ENCODE measurements around the gene LRRC8B.

LRRC8B gene

DNA sequence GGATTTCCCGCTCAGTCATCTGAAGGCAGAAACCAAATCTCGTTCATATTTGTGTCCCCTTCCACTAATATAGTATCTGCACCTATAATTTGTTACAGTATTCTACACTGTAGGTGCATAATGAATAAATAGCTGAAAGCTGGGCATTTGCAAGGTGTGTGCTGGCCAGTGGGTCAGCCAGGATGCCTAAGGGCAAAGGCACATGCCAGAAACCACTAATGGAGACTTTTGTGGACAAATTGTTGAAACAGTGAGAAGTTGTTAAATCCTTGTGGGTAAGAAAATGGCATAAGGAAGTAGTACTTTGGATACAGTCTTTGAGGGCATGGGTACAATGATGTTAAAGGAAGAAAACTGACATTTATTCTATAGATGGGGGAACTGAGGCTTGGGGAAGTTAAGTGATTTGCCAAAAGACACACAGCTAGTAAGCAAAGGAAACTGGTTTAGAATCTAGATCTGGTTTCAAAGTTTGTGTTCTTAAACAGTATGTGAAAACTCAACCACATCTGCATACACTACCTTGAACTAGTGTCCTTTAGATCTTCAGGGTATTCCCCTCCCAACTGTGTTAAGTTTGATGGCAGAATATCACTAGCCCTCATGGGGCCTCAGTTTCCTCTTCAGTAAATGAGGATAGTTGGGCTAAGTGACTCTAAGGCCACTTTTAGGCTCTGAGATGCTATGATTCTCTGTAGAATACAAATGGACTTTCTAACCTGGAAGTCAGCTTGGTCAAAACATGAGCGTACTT lies 81.8 kb downstream of the LRRC8B start:
- H3K9me3 ChIP-seq (ENCODE audit: insufficient read depth, low read length, severe bottlenecking), result no peaks in the 10 kb centered on the region
- DNase-seq (no peak), ATAC-seq (ENCODE audit: insufficient read depth, low read depth) (no peak)
- no peaks in the 10 kb centered on the region for H3K27me3 ChIP-seq (ENCODE audit: insufficient read depth, low read length, poor library complexity)
- no peak overlapping the region for H3K27ac ChIP-seq (ENCODE audit: low read length)
- H3K79me2 ChIP-seq (ENCODE audit: insufficient read depth, low read length), result no peaks in the 10 kb centered on the region
- no peak overlapping the region for H3K4me3 ChIP-seq (ENCODE audit: low read depth in 1 of 2, low read length in 2 of 2)
- TF ChIP-seq EZH2 (IDR thresholded peaks at IDR 0.05; ENCODE audit: borderline replicate concordance, low read depth, low read length, severe bottlenecking), result no peak
- TF ChIP-seq, protein P1, sequence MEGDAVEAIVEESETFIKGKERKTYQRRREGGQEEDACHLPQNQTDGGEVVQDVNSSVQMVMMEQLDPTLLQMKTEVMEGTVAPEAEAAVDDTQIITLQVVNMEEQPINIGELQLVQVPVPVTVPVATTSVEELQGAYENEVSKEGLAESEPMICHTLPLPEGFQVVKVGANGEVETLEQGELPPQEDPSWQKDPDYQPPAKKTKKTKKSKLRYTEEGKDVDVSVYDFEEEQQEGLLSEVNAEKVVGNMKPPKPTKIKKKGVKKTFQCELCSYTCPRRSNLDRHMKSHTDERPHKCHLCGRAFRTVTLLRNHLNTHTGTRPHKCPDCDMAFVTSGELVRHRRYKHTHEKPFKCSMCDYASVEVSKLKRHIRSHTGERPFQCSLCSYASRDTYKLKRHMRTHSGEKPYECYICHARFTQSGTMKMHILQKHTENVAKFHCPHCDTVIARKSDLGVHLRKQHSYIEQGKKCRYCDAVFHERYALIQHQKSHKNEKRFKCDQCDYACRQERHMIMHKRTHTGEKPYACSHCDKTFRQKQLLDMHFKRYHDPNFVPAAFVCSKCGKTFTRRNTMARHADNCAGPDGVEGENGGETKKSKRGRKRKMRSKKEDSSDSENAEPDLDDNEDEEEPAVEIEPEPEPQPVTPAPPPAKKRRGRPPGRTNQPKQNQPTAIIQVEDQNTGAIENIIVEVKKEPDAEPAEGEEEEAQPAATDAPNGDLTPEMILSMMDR (IDR thresholded peaks at IDR 0.05; ENCODE audit: borderline replicate concordance, extremely low read depth, low read length, poor library complexity, severe bottlenecking), result no peak
- no peak overlapping the region for H3K9ac ChIP-seq (ENCODE audit: low read depth, low read length)
- H3K4me2 ChIP-seq (ENCODE audit: insufficient read depth, low read length), result no peak overlapping the region
- no peaks in the 10 kb centered on the region for H4K20me1 ChIP-seq (ENCODE audit: insufficient read depth, low read length)
- H3K4me1 ChIP-seq (ENCODE audit: insufficient read depth, low read length), result peaks cover 16% of the 10 kb centered on the region
- no peak overlapping the region for H2AFZ ChIP-seq (ENCODE audit: low read depth, low read length)
- H3K36me3 ChIP-seq (ENCODE audit: insufficient read depth, low read length), result no peaks in the 10 kb centered on the region

DNA sequence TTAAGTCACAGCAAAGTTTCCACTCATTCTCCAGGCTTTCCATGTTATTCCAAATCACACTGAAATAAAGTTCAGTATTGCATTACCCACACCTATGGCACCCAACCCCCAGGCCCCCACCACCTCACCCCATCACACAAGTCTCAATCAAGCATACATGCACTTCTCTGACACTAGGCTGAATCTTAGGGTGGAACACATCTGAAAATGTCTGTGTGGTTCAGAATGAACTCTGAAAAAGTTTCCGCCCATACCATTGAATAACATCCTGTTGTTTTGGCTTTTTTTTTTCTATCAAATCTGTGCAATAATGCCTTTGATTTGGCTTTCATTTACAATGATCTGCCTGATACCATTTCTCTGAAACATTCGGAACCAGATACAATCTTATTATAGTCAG lies 82.5 kb downstream of the LRRC8B start:
- H2AFZ ChIP-seq (ENCODE audit: low read depth, low read length), result no peak overlapping the region
- no peak for TF ChIP-seq EZH2 (IDR thresholded peaks at IDR 0.05; ENCODE audit: borderline replicate concordance, low read depth, low read length, severe bottlenecking)
- TF ChIP-seq, protein P1 (IDR thresholded peaks at IDR 0.05; ENCODE audit: borderline replicate concordance, extremely low read depth, low read length, poor library complexity, severe bottlenecking), result no peak

DNA sequence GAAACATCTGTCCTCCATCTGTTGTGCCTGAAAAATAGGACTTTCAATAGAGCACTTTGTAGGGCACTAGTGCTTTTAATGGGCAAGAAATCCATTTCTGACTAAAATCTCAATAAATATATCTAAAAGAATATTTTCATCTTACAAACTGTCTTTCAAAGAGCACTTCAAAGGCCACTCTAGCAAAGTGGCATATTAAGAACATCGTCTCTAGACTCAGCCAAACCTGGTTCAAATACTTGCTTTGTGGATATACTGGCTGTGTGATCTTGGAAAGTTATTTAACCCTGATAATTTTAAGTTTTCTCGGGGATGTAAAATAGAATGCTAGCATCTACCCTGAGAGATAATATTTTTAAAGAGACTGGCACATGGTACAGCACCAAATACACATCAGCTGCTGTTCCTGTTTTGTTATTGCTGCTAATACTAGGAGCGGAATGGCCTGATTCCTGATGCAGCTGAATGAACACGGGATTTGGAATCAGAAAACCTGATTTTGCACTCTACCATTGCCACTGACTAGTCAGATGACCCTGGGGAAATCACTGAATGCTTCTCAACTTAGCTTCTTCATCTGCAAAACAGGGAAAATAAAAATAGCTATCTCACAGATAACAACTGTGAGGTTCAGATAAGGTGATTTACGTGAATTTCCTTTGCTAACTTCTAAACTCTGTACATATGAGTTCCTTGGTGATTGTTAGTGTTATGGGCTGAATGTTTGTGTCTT lies 83.1 kb downstream of the LRRC8B start:
- H3K4me3 ChIP-seq (ENCODE audit: low read depth in 1 of 2, low read length in 2 of 2), result no peak overlapping the region
- no peak overlapping the region for H3K4me2 ChIP-seq (ENCODE audit: insufficient read depth, low read length)
- no peaks in the 10 kb centered on the region for H3K27me3 ChIP-seq (ENCODE audit: insufficient read depth, low read length, poor library complexity)
- no peaks in the 10 kb centered on the region for H3K9me3 ChIP-seq (ENCODE audit: insufficient read depth, low read length, severe bottlenecking)
- H4K20me1 ChIP-seq (ENCODE audit: insufficient read depth, low read length), result no peaks in the 10 kb centered on the region
- H2AFZ ChIP-seq (ENCODE audit: low read depth, low read length), result no peak overlapping the region
- TF ChIP-seq, protein P1 (IDR thresholded peaks at IDR 0.05; ENCODE audit: borderline replicate concordance, extremely low read depth, low read length, poor library complexity, severe bottlenecking), result no peak
- no peak for TF ChIP-seq EZH2 (IDR thresholded peaks at IDR 0.05; ENCODE audit: borderline replicate concordance, low read depth, low read length, severe bottlenecking)
- H3K36me3 ChIP-seq (ENCODE audit: insufficient read depth, low read length), result no peaks in the 10 kb centered on the region
- DNase-seq, result no peak
- H3K4me1 ChIP-seq (ENCODE audit: insufficient read depth, low read length), result peaks cover 20% of the 10 kb centered on the region
- H3K79me2 ChIP-seq (ENCODE audit: insufficient read depth, low read length), result no peaks in the 10 kb centered on the region
- no peak overlapping the region for H3K9ac ChIP-seq (ENCODE audit: low read depth, low read length)
- no peak for ATAC-seq (ENCODE audit: insufficient read depth, low read depth)
- no peak overlapping the region for H3K27ac ChIP-seq (ENCODE audit: low read length)

More for the DNA sequence above, 82.5 kb downstream of the LRRC8B start:
- ATAC-seq (ENCODE audit: insufficient read depth, low read depth) (no peak), DNase-seq (no peak)
- H3K4me3 ChIP-seq (ENCODE audit: low read depth in 1 of 2, low read length in 2 of 2), result no peak overlapping the region
- H3K79me2 ChIP-seq (ENCODE audit: insufficient read depth, low read length), result no peaks in the 10 kb centered on the region
- H3K4me1 ChIP-seq (ENCODE audit: insufficient read depth, low read length), result peaks cover 20% of the 10 kb centered on the region
- H3K27me3 ChIP-seq (ENCODE audit: insufficient read depth, low read length, poor library complexity), result no peaks in the 10 kb centered on the region
- H4K20me1 ChIP-seq (ENCODE audit: insufficient read depth, low read length), result no peaks in the 10 kb centered on the region
- H3K4me2 ChIP-seq (ENCODE audit: insufficient read depth, low read length), result no peak overlapping the region
- no peaks in the 10 kb centered on the region for H3K9me3 ChIP-seq (ENCODE audit: insufficient read depth, low read length, severe bottlenecking)
- no peaks in the 10 kb centered on the region for H3K36me3 ChIP-seq (ENCODE audit: insufficient read depth, low read length)
- H3K9ac ChIP-seq (ENCODE audit: low read depth, low read length), result no peak overlapping the region
- H3K27ac ChIP-seq (ENCODE audit: low read length), result no peak overlapping the region

Data from DND-41 (cell line).